HEK293 (cell line): ENCODE data around the gene PMFBP1.

Experiments
- CTCF ChIA-PET: fragments of 350-600 bp; formaldehyde crosslinking; extraction: SDS; loops from one replicate; lab custom pipeline; 2021; ENCODE audit warnings: antibody characterized with exemption; lab: Yijun Ruan, JAX
- POLR2A ChIA-PET: fragments of 300-600 bp; formaldehyde crosslinking; extraction: SDS; loops from one replicate; lab custom pipeline; 2020; ENCODE audit warnings: antibody characterized with exemption, inconsistent platforms; lab: Yijun Ruan, JAX
- H3K27ac ChIP-seq: fragments of 200-500 bp; sonication (Bioruptor generic); 2 replicates; pipeline ENCODE4 v1.5.1; 2014; ENCODE audit warnings: low read depth, low read length, control low read depth, inconsistent platforms; ENCODE audit errors: extremely low read depth
- H3K36me3 ChIP-seq, 2 experiments: fragments of 200-500 bp in 1 of 2; sonication (Bioruptor generic) in 1 of 2; 1 replicate in 1 of 2; 2 replicates in 1 of 2; pipeline ENCODE4 v1.5.1; 2014 to 2017; ENCODE audit warnings: inconsistent platforms in 2 of 2, low read length in 2 of 2; ENCODE audit not compliant: control insufficient read depth in 2 of 2, insufficient read depth in 1 of 2
- H3K4me1 ChIP-seq: fragments of 200-500 bp; sonication (Bioruptor generic); 2 replicates; pipeline ENCODE4 v1.5.1; 2014; ENCODE audit warnings: mild to moderate bottlenecking, low read length, inconsistent platforms; ENCODE audit not compliant: control insufficient read depth, insufficient read depth
- H3K4me3 ChIP-seq: 2 replicates; pipeline ENCODE4 v1.5.1; 2011; ENCODE audit warnings: low read depth, mild to moderate bottlenecking, control low read depth, low read length, moderate library complexity
- H3K9me3 ChIP-seq: fragments of 200-500 bp; sonication (Bioruptor generic); 2 replicates; pipeline ENCODE4 v1.5.1; 2014; ENCODE audit warnings: low read depth, low read length, inconsistent platforms; ENCODE audit not compliant: control insufficient read depth, insufficient read depth
- FEZF1 ChIP-seq: fragments of 450-650 bp; formaldehyde crosslinking; IDR thresholded peaks from 2 replicates; pipeline ENCODE4 v1.5.1; 2016; ENCODE audit warnings: missing biosample characterization, missing genetic modification characterization
- GLI2 ChIP-seq: fragments of 450-650 bp; formaldehyde crosslinking; IDR thresholded peaks from 2 replicates; pipeline ENCODE4; 2017; ENCODE audit warnings: missing biosample characterization, missing genetic modification characterization, low read depth, borderline replicate concordance
- KLF7 ChIP-seq: fragments of 450-650 bp; formaldehyde crosslinking; IDR thresholded peaks from 2 replicates; pipeline ENCODE4 v1.5.1; 2016; ENCODE audit warnings: missing biosample characterization, missing genetic modification characterization, borderline replicate concordance
- PATZ1 ChIP-seq: fragments of 450-650 bp; formaldehyde crosslinking; IDR thresholded peaks from 2 replicates; pipeline ENCODE4 v1.5.1; 2016; ENCODE audit warnings: missing biosample characterization, missing genetic modification characterization
- REPIN1 ChIP-seq: fragments of 450-650 bp; formaldehyde crosslinking; IDR thresholded peaks from 2 replicates; pipeline ENCODE4 v1.5.1; 2017; ENCODE audit warnings: missing biosample characterization, missing genetic modification characterization, low read depth
- TSHZ1 ChIP-seq: fragments of 450-650 bp; formaldehyde crosslinking; IDR thresholded peaks from 2 replicates; pipeline ENCODE4 v1.5.1; 2016; ENCODE audit warnings: missing biosample characterization, missing genetic modification characterization, borderline replicate concordance
- WT1 ChIP-seq: fragments of 450-650 bp; formaldehyde crosslinking; IDR thresholded peaks from 2 replicates; pipeline ENCODE4 v1.5.1; 2016; ENCODE audit warnings: missing biosample characterization, missing genetic modification characterization
- ZBTB48 ChIP-seq: fragments of 450-650 bp; formaldehyde crosslinking; IDR thresholded peaks from 2 replicates; pipeline ENCODE4 v1.5.1; 2016; ENCODE audit warnings: missing biosample characterization, missing genetic modification characterization
- ZBTB49 ChIP-seq: fragments of 450-650 bp; formaldehyde crosslinking; IDR thresholded peaks from 2 replicates; pipeline ENCODE4 v1.5.1; 2016; ENCODE audit warnings: missing biosample characterization, missing genetic modification characterization, low read depth
- ZNF138 ChIP-seq: fragments of 450-650 bp; formaldehyde crosslinking; IDR thresholded peaks from 2 replicates; pipeline ENCODE4 v1.5.1; 2016; ENCODE audit warnings: missing biosample characterization, missing genetic modification characterization, borderline replicate concordance
- ZNF140 ChIP-seq: fragments of 450-650 bp; formaldehyde crosslinking; IDR thresholded peaks from 2 replicates; pipeline ENCODE4 v1.5.1; 2016; ENCODE audit warnings: missing biosample characterization, missing genetic modification characterization
- ZNF311 ChIP-seq: fragments of 450-650 bp; formaldehyde crosslinking; IDR thresholded peaks from 2 replicates; pipeline ENCODE4 v1.5.1; 2017; ENCODE audit warnings: missing biosample characterization, missing genetic modification characterization, borderline replicate concordance
- ZNF335 ChIP-seq: fragments of 450-650 bp; formaldehyde crosslinking; conservative IDR thresholded peaks from 2 replicates; pipeline ENCODE4 v1.5.1; 2016; ENCODE audit warnings: missing biosample characterization, missing genetic modification characterization
- ZNF341 ChIP-seq: fragments of 450-650 bp; formaldehyde crosslinking; IDR thresholded peaks from 2 replicates; pipeline ENCODE4; 2016; ENCODE audit warnings: low read depth, missing biosample characterization, missing genetic modification characterization
- ZNF350 ChIP-seq: fragments of 450-650 bp; formaldehyde crosslinking; IDR thresholded peaks from 2 replicates; pipeline ENCODE4 v1.5.0; 2017; ENCODE audit warnings: missing biosample characterization, mild to moderate bottlenecking, missing genetic modification characterization
- ZNF37A ChIP-seq: fragments of 450-650 bp; IDR thresholded peaks from 2 replicates; pipeline ENCODE4 v1.5.1; 2018; ENCODE audit warnings: missing biosample characterization, missing genetic modification characterization
- ZNF510 ChIP-seq: fragments of 450-650 bp; formaldehyde crosslinking; IDR thresholded peaks from 2 replicates; pipeline ENCODE4 v1.5.1; 2018; ENCODE audit warnings: mild to moderate bottlenecking, missing genetic modification characterization, missing biosample characterization; ENCODE audit not compliant: insufficient replicate concordance
- ZNF521 ChIP-seq: fragments of 450-650 bp; formaldehyde crosslinking; IDR thresholded peaks from 2 replicates; pipeline ENCODE4 v1.5.1; 2017; ENCODE audit warnings: missing biosample characterization, mild to moderate bottlenecking, missing genetic modification characterization
- ZNF621 ChIP-seq: fragments of 450-650 bp; formaldehyde crosslinking; IDR thresholded peaks from 2 replicates; pipeline ENCODE4 v1.5.1; 2017; ENCODE audit warnings: missing biosample characterization, missing genetic modification characterization
- ZNF658 ChIP-seq: fragments of 450-650 bp; formaldehyde crosslinking; IDR thresholded peaks from 2 replicates; pipeline ENCODE4; 2016; ENCODE audit warnings: missing biosample characterization, missing genetic modification characterization
- ZNF768 ChIP-seq: fragments of 450-650 bp; formaldehyde crosslinking; IDR thresholded peaks from 2 replicates; pipeline ENCODE4 v1.5.1; 2018; ENCODE audit warnings: missing biosample characterization, mild to moderate bottlenecking, missing genetic modification characterization
- TF ChIP-seq, protein P1 (sequence below): fragments of 450-650 bp; formaldehyde crosslinking; IDR thresholded peaks from 2 replicates; pipeline ENCODE4 v1.5.1; 2017; ENCODE audit warnings: missing biosample characterization, missing genetic modification characterization
- TF ChIP-seq, protein P2 (sequence below): fragments of 450-650 bp; formaldehyde crosslinking; IDR thresholded peaks from 2 replicates; pipeline ENCODE4 v1.5.1; 2016; ENCODE audit warnings: missing biosample characterization, missing genetic modification characterization

The PMFBP1 gene

DNA sequence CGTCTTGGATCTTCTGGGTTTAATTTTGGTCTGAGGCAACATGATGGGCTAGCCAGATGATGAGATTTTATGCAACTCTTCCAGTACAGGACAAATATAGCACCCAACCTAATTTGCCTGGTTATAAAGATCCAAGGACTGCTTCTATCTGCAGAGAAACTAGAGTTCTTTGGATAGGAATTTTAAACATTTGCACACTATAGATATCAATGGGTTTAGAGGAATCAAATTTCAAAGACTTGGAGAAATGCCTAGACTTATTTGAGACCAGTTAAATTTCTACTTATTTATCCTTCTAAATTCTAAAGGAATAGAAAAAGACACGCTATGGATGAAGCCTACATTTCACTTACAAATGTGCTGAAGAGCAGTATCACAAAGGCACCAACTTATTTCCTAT, 12.6 kb downstream of the PMFBP1 start:
- no peak overlapping the region for H3K4me3 ChIP-seq
- TF ChIP-seq ZBTB49 = no peak
- TF ChIP-seq ZNF140 (tag by site-specific recombination) = no peak
- TF ChIP-seq PATZ1 = no peak
- no peak for TF ChIP-seq ZNF311 (tag by site-specific recombination)
- no peak for TF ChIP-seq FEZF1 (tag by site-specific recombination)
- no peak for TF ChIP-seq ZNF521 (tag by site-specific recombination)
- no peak for TF ChIP-seq ZNF335 (tag by site-specific recombination)
- TF ChIP-seq WT1 = no peak
- no peak for TF ChIP-seq ZNF350
- TF ChIP-seq GLI2 (tag by site-specific recombination) = no peak
- no peak for TF ChIP-seq ZNF37A (tag by site-specific recombination)
- no peak for TF ChIP-seq ZNF138
- TF ChIP-seq ZBTB48 (tag by site-specific recombination) = no peak
- no peak overlapping the region for H3K27ac ChIP-seq
- no peaks in the 10 kb centered on the region for H3K9me3 ChIP-seq
- CTCF ChIA-PET = no interaction called here
- POLR2A ChIA-PET = no interaction called here
- H3K4me1 ChIP-seq = no peaks in the 10 kb centered on the region
- H3K36me3 ChIP-seq = no peaks in the 10 kb centered on the region

DNA sequence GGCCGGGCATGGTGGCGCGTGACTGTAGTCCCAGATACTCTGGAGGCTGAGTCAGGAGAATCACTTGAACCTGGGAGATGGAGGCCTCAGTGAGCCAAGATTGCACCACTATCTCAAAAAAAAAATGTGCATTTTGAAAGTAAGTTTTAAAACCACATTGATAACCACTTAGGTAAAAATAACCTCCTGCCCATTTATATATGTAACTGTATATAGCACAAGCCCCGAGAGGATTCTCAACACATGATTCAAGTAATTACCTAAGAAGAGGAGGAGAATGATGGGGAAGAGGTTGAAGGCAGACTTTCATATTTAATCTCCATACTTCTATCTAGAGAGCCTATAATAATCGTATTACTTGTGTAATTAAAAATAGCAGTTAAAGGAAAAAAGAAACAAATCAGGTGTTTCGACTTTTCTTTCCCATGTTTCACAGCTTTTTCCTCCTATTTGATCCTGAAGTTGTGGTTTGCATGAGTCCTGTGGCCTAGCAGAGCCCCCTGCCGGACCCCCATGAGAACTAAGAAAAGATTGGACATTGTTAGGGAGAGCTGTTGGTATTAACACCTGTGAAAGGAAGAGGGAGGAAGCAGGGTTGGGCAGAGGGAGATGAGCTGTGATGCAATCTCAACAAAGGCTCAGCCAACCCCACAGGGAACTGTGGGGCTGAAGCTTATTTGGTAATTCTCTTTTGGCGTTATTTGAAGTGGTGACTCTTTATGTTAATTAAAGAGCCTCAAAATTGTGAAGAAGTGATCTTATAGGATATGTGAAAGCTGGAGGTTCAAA, 22.1 kb downstream of the PMFBP1 start:
- H3K27ac ChIP-seq = no peak overlapping the region
- CTCF ChIA-PET = interaction anchor here (0.7 to 2.9 kb wide), 9 partner anchors 10 to 1054 kb away, joined by 3 to 20 read pairs (median 3); no protein-coding TSS in a partner anchor
- H3K36me3 ChIP-seq = no peaks in the 10 kb centered on the region
- no peaks in the 10 kb centered on the region for H3K9me3 ChIP-seq
- POLR2A ChIA-PET = no interaction called here
- no peaks in the 10 kb centered on the region for H3K4me1 ChIP-seq
- no peak overlapping the region for H3K4me3 ChIP-seq
- TF ChIP-seq ZNF768 (tag by site-specific recombination) = no peak
- TF ChIP-seq, protein P1, sequence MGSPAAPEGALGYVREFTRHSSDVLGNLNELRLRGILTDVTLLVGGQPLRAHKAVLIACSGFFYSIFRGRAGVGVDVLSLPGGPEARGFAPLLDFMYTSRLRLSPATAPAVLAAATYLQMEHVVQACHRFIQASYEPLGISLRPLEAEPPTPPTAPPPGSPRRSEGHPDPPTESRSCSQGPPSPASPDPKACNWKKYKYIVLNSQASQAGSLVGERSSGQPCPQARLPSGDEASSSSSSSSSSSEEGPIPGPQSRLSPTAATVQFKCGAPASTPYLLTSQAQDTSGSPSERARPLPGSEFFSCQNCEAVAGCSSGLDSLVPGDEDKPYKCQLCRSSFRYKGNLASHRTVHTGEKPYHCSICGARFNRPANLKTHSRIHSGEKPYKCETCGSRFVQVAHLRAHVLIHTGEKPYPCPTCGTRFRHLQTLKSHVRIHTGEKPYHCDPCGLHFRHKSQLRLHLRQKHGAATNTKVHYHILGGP (tag by site-specific recombination) = no peak
- no peak for TF ChIP-seq ZNF510 (tag by site-specific recombination)
- no peak for TF ChIP-seq ZNF621 (tag by site-specific recombination)
- TF ChIP-seq, protein P2, sequence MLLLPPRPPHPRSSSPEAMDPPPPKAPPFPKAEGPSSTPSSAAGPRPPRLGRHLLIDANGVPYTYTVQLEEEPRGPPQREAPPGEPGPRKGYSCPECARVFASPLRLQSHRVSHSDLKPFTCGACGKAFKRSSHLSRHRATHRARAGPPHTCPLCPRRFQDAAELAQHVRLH (tag by site-specific recombination) = no peak
- no peak for TF ChIP-seq TSHZ1 (tag by site-specific recombination)
- no peak for TF ChIP-seq ZNF658 (tag by site-specific recombination)
- no peak for TF ChIP-seq ZNF341 (tag by site-specific recombination)
- TF ChIP-seq KLF7 (tag by site-specific recombination) = no peak
- no peak for TF ChIP-seq REPIN1 (tag by site-specific recombination)
- TF ChIP-seq, all 188 proteins: peak for 0
